Measurements from ENCODE around the gene TECTB. TPM values are rescaled to one million over a fixed set of nuclear protein-coding genes. Genes with fewer than 3 reads are reported as not detected.

The TECTB gene
- total RNA-seq, 1 donor: not detected

GRCh38 chr10:112242769-112243168 lies 40.4 kb upstream of the TECTB start:
- TF ChIP-seq, protein P1, sequence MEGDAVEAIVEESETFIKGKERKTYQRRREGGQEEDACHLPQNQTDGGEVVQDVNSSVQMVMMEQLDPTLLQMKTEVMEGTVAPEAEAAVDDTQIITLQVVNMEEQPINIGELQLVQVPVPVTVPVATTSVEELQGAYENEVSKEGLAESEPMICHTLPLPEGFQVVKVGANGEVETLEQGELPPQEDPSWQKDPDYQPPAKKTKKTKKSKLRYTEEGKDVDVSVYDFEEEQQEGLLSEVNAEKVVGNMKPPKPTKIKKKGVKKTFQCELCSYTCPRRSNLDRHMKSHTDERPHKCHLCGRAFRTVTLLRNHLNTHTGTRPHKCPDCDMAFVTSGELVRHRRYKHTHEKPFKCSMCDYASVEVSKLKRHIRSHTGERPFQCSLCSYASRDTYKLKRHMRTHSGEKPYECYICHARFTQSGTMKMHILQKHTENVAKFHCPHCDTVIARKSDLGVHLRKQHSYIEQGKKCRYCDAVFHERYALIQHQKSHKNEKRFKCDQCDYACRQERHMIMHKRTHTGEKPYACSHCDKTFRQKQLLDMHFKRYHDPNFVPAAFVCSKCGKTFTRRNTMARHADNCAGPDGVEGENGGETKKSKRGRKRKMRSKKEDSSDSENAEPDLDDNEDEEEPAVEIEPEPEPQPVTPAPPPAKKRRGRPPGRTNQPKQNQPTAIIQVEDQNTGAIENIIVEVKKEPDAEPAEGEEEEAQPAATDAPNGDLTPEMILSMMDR (IDR thresholded peaks at IDR 0.05; ENCODE audit: insufficient read depth, low read depth, low read length): no peak
- no peak overlapping the region for H3K4me3 ChIP-seq (ENCODE audit: low read depth, low read length)
- no peak for DNase-seq (ENCODE audit: low read depth)

DNA sequence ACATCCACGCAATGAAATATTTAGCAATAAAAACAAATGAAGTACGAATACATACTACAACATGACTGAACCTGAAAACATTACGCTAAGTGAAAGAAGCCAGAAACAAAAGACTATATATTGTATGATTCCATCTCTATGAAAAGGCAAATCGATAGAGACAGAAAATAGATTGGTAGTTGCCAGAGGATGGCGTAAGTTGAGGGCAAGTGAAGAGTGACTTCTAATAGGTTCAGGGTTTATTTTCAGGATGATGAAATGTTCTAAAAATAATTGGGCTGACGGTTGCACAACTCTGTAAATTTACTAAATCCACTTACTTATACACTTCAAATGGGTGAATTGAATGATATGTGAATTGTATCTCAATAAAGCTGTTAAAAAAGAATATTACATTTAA lies 39.5 kb upstream of the TECTB start:
- H3K4me3 ChIP-seq (ENCODE audit: low read depth, low read length): no peak overlapping the region
- no peak for DNase-seq (ENCODE audit: low read depth)
- TF ChIP-seq, protein P1 (IDR thresholded peaks at IDR 0.05; ENCODE audit: insufficient read depth, low read depth, low read length): no peak

- DNase-seq (ENCODE audit: low read depth): no peak
- TF ChIP-seq, protein P1 (IDR thresholded peaks at IDR 0.05; ENCODE audit: insufficient read depth, low read depth, low read length): no peak
- H3K4me3 ChIP-seq (ENCODE audit: low read depth, low read length): no peak overlapping the region
Measured at GRCh38 chr10:112244197-112244596, 39.0 kb upstream of the TECTB start.

GRCh38 chr10:112247791-112248190 lies 35.4 kb upstream of the TECTB start:
- H3K4me3 ChIP-seq (ENCODE audit: low read depth, low read length): no peak overlapping the region
- TF ChIP-seq, protein P1 (IDR thresholded peaks at IDR 0.05; ENCODE audit: insufficient read depth, low read depth, low read length): no peak
- DNase-seq (ENCODE audit: low read depth): no peak

GRCh38 chr10:112248584-112249295 lies 34.5 kb upstream of the TECTB start:
- no peak for DNase-seq (ENCODE audit: low read depth)
- H3K4me3 ChIP-seq (ENCODE audit: low read depth, low read length): no peak overlapping the region

GRCh38 chr10:112249722-112250121 lies 33.5 kb upstream of the TECTB start:
- no peak overlapping the region for H3K4me3 ChIP-seq (ENCODE audit: low read depth, low read length)

More at GRCh38 chr10:112248584-112249295, 34.5 kb upstream of the TECTB start:
- TF ChIP-seq, protein P1 (IDR thresholded peaks at IDR 0.05; ENCODE audit: insufficient read depth, low read depth, low read length): no peak

More at GRCh38 chr10:112249722-112250121, 33.5 kb upstream of the TECTB start:
- no peak for DNase-seq (ENCODE audit: low read depth)
- TF ChIP-seq, protein P1 (IDR thresholded peaks at IDR 0.05; ENCODE audit: insufficient read depth, low read depth, low read length): no peak
